Lower leg skin (tissue), 4 donors: ENCODE measurements around the gene RAVER2. TPM values are rescaled to one million over a fixed set of nuclear protein-coding genes. Genes with fewer than 3 reads are reported as not detected.
A peak's percentile ranks its signal among the peaks of the same experiment; 100 is the strongest.
"Not testable (repeated sequence)": the region's sequence is repeated elsewhere in the genome, so short reads cannot be mapped to it uniquely, and the experiment has no call there.

Experiments used
- DNase-seq, 2 donors: peaks; one replicate each; pipeline ENCODE4 v3.0.0-alpha.2; 2019; ENCODE audit warnings: low spot score in 2 of 2
- H3K4me3 ChIP-seq: fragments of 200-600 bp; sonication (generic); 2 replicates; pipeline ENCODE4 v1.5.1; 2017; ENCODE audit warnings: mild to moderate bottlenecking, low read depth; ENCODE audit not compliant: poor library complexity, severe bottlenecking
- POLR2A ChIP-seq, 2 donors: fragments of 450-650 bp; IDR thresholded peaks; one replicate each; pipeline ENCODE4 v1.6.1; 2016 to 2017; ENCODE audit warnings: antibody characterized with exemption in 2 of 2, mild to moderate bottlenecking in 1 of 2, moderate library complexity in 1 of 2
- WGBS, 2 donors: methylation state at CpG; one replicate each; pipeline ENCODE4 v1.1.5; 2018; 5-methylcytosine and 5-hydroxymethylcytosine counted together
- intact Hi-C: fragments of 100-400 bp; cut with DNase I; formaldehyde crosslinking; loops from one replicate; pipeline ENCODE4 v1.15.0; 2023; ENCODE audit warnings: low total_unique reads
- total RNA-seq, 4 donors: library from RNA; depleted of rRNA; stranded (reverse); fragments of >200 nt; gene quantifications; one replicate each; pipeline ENCODE4 v1.1.0, GENCODE V29; 2016
- TF ChIP-seq, protein P1 (sequence below), 3 donors: fragments of 450-650 bp; IDR thresholded peaks; one replicate each; pipeline ENCODE4 v1.5.1; 2016; ENCODE audit warnings: antibody characterized with exemption in 3 of 3, mild to moderate bottlenecking in 3 of 3, moderate library complexity in 2 of 3

The RAVER2 gene
- total RNA-seq, 4 donors from 2014 or later, result 6.6 to 11.9 (median 8.4) TPM

DNA sequence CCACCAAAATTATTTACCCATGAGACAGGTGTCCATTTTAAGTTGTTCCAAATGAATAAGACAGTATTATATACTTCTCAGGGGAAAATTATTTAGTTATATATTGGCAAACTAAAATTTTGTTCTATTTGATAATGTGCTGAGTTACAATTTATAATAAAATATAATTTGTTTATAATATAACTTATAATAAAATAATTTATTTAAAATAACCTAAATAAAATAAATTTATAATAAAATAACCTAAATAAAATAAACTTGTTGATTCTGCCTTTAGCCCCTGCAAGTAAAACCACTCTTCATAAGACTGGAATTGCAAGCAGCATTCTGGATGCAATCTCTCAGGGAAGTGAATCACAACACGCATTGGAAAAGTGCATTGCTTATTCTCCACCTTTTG lies 69.6 kb downstream of the RAVER2 start:
- no peak for DNase-seq
- intact Hi-C loops, result no loop called here
- WGBS, 2 donors, result 97 to 100% methylated on average over 1 of the region's 1 CpG

DNA sequence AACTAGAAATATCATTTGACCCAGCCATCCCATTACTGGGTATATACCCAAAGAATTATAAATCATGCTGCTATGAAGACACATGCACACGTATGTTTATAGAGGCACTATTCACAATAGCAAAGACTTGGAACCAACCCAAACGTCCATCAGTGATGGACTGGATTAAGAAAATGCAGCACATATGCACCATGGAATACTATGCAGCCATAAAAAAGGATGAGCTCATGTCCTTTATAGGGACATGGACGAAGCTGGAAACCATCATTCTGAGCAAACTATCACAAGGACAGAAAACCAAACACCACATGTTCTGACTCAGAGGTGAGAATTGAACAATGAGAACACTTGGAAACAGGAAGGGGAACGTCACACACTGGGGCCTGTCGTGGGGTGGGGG lies 72.5 kb downstream of the RAVER2 start:
- intact Hi-C loops, DNase-seq, H3K4me3 ChIP-seq: not testable (repeated sequence)
- WGBS, 2 donors, result 89 to 92% methylated on average over 5 of the region's 5 CpGs

More for the DNA sequence above, 69.6 kb downstream of the RAVER2 start:
- no peak overlapping the region for H3K4me3 ChIP-seq
- TF ChIP-seq, protein P1, sequence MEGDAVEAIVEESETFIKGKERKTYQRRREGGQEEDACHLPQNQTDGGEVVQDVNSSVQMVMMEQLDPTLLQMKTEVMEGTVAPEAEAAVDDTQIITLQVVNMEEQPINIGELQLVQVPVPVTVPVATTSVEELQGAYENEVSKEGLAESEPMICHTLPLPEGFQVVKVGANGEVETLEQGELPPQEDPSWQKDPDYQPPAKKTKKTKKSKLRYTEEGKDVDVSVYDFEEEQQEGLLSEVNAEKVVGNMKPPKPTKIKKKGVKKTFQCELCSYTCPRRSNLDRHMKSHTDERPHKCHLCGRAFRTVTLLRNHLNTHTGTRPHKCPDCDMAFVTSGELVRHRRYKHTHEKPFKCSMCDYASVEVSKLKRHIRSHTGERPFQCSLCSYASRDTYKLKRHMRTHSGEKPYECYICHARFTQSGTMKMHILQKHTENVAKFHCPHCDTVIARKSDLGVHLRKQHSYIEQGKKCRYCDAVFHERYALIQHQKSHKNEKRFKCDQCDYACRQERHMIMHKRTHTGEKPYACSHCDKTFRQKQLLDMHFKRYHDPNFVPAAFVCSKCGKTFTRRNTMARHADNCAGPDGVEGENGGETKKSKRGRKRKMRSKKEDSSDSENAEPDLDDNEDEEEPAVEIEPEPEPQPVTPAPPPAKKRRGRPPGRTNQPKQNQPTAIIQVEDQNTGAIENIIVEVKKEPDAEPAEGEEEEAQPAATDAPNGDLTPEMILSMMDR (IDR thresholded peaks at IDR 0.05), result no peak
- no peak for TF ChIP-seq POLR2A (IDR thresholded peaks at IDR 0.05)

DNA sequence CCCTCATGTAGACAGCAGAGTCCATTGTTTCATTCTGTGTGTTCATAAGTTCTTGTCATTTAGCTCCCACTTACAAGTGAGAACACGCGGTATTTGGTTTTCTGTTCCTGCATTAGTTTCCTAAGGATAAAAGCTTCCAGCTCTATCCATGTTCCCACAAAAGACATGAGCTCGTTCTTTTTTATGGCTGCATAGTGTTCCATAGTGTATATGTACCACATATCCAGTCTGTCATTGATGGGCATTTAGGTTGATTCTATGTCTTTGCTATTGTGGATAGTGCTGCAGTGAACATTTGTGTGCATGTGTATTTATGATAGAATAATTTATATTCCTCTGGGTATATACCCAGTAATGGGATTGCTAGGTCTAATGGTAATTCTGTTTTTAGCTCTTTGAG lies 75.7 kb downstream of the RAVER2 start:
- not testable (repeated sequence) for H3K4me3 ChIP-seq, DNase-seq
- WGBS, 2 donors, result 98 to 100% methylated on average over 3 of the region's 3 CpGs
- intact Hi-C loops, result loop anchor here (10.0 kb wide), 1 partner anchor 126 kb away; no protein-coding TSS in a partner anchor

DNA sequence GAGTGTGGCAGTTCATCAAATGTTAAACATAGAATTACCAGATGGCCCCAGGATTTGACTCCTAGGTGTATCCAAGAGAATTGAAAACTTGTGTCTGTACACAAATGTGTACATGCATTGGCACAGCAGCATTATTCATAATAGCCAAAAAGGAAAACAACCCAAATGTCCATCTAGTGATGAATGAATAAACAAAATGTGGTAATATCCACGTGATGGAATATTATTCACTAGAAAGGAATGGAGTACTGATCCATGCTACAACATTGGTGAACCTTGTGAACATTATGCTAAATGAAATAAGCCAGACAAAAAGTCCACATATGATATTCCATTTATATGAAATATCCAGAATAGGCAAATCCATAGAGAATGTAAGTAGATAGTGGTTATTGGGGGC lies 77.7 kb downstream of the RAVER2 start:
- intact Hi-C loops, result loop anchor here (10.0 kb wide), 1 partner anchor 128 kb away; no protein-coding TSS in a partner anchor
- TF ChIP-seq, protein P1 (IDR thresholded peaks at IDR 0.05), result no peak
- TF ChIP-seq POLR2A (IDR thresholded peaks at IDR 0.05), result no peak
- DNase-seq, result no peak
- no peak overlapping the region for H3K4me3 ChIP-seq
- WGBS, 2 donors, result 39 to 52% methylated on average over 1 of the region's 1 CpG

DNA sequence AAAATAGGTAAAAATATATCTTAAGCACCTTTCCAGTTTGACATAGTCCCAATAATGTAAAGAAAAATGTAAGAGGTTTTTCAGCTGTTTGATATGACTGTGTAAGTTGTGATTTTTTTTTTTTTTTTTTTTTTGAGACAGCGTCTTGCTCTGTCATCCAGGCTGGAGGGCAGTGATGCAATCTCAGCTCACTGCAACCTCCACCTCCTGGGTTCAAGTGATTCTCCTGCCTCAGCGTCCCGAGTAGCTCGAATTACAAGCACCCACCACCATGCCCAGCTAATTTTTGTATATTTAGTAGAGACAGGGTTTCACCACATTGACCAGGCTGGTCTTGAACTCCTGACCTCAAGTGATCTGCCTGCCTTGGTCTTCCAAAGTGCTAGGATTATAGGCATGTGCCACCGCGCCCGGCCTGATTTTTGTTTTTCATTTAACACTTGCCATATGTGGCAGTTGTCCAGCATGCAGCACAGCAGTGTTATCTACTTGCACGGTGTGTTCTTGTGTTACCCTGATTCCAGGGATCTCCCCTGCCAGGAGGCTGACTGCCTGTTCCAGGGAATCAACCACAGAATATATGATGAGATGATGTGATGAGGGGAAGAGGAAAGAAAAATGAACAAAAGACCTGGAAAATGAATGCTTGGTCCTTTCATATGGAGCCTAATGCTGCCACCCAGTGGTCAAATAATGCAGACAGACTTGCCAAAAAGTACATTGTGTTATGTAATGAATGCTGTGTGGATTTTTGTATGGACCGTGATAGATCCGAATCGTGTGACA lies 79.0 kb downstream of the RAVER2 start:
- H3K4me3 ChIP-seq, result no peak overlapping the region
- no peak for TF ChIP-seq POLR2A (IDR thresholded peaks at IDR 0.05)
- TF ChIP-seq, protein P1 (IDR thresholded peaks at IDR 0.05), result peak in 1 of 3 donors; percentile 45
- WGBS, 2 donors, result 38 to 42% methylated on average over 11 of the region's 11 CpGs
- intact Hi-C loops, result loop anchor here (10.0 kb wide), 1 partner anchor 129 kb away; no protein-coding TSS in a partner anchor
- DNase-seq, result peak in 1 of 2 donors; percentile 78

DNA sequence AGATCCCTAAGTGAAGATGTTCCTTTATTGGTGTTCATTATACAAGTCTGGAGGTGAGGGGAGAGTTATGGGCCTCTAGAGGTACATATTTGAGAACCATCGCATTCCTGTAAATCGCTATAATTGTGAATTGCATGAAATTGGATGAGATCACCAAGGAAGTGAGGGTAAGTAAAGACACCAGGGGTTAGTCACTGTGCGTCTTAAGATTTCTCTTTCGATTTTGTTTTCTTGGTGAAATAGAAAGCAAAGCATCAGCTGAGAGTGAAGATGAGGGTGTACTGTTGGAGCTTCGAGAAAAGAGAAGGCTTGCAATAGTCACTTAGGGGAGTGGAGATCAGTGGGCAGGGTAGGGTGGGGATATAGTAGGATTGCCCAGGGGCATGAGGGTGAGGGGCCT lies 82.1 kb downstream of the RAVER2 start:
- intact Hi-C loops, result loop anchor here (10.0 kb wide), 1 partner anchor 132 kb away; no protein-coding TSS in a partner anchor
- TF ChIP-seq, protein P1 (IDR thresholded peaks at IDR 0.05), result no peak
- no peak for TF ChIP-seq POLR2A (IDR thresholded peaks at IDR 0.05)
- no peak overlapping the region for H3K4me3 ChIP-seq
- no peak for DNase-seq
- 88 to 90% methylated on average over 5 of the region's 5 CpGs for WGBS, 2 donors
